ENCODE results near the gene PRPF31.

GRCh38 chr19:54081032-54081431, 34.5 kb upstream of the PRPF31 start, which contains the start of gene TARM1:
- TF ChIP-seq CTCF (IDR thresholded peaks at IDR 0.05) (no peak), POLR2A (IDR thresholded peaks at IDR 0.05) (no peak)
